Testis (tissue), 3 donors: Measurements from ENCODE around the gene SMG9. TPM values are rescaled to one million over a fixed set of nuclear protein-coding genes. Genes with fewer than 3 reads are reported as not detected.

Experiments used
- DNase-seq: peaks from one replicate; pipeline ENCODE4 v3.0.0-alpha.2; 2019
- H3K27ac ChIP-seq, 2 donors: fragments of 200-600 bp; sonication (generic); one replicate each; pipeline ENCODE4 v1.5.1; 2019
- H3K27me3 ChIP-seq: fragments of 200-600 bp; sonication (generic); one replicate; pipeline ENCODE4 v1.5.1; 2019
- H3K36me3 ChIP-seq: fragments of 200-600 bp; sonication (generic); one replicate; pipeline ENCODE4 v1.5.1; 2017; ENCODE audit warnings: low read depth; ENCODE audit errors: missing control alignments
- H3K4me1 ChIP-seq: fragments of 200-600 bp; sonication (generic); one replicate; pipeline ENCODE4 v1.5.1; 2019
- H3K4me3 ChIP-seq, 2 donors: fragments of 200-600 bp; sonication (generic); one replicate each; pipeline ENCODE4 v1.5.1; 2017 to 2019
- H3K9me3 ChIP-seq: fragments of 200-600 bp; sonication (generic); one replicate; pipeline ENCODE4 v1.5.1; 2017
- POLR2A ChIP-seq: fragments of 450-650 bp; IDR thresholded peaks from one replicate; pipeline ENCODE4 v1.6.1; 2017; ENCODE audit warnings: antibody characterized with exemption, mild to moderate bottlenecking, moderate library complexity
- WGBS, 2 donors: methylation state at CpG; one replicate each; pipeline ENCODE4 v1.1.5; 2018; 5-methylcytosine and 5-hydroxymethylcytosine counted together
- intact Hi-C: fragments of 100-400 bp; cut with DNase I; formaldehyde crosslinking; loops from one replicate; pipeline ENCODE4 v1.15.1; 2023; ENCODE audit warnings: low total_unique reads
- polyA plus RNA-seq: library from polyadenylated mRNA; stranded (reverse); fragments of 350-450 nt; fragmentation: Illumina TruSeq; extraction: RNeasy Lipid Tissue Mini Kit (QIAGEN cat#74804); gene quantifications from one replicate; pipeline ENCODE4 v1.2.3, GENCODE V29; 2014; ENCODE audit warnings: low read depth, low replicate concordance; ENCODE audit not compliant: insufficient read depth
- total RNA-seq, 2 donors: library from RNA; depleted of rRNA; stranded (reverse); fragments of >200 nt; gene quantifications; one replicate each; pipeline ENCODE4 v1.2.3, GENCODE V29; 2016
- TF ChIP-seq, protein P1 (sequence below), 3 experiments: fragments of 450-650 bp in 2 of 3; fragments of 200-600 bp in 1 of 3; sonication (generic) in 1 of 3; IDR thresholded peaks; one replicate each; pipeline ENCODE4 v1.5.1; 2016 to 2019; ENCODE audit warnings: antibody characterized with exemption in 3 of 3, mild to moderate bottlenecking in 2 of 3, moderate library complexity in 1 of 3

Gene SMG9
- total and polyA plus RNA-seq, 3 donors from 2014 or later, result 65.0 to 144 (median 76.8) TPM

DNA sequence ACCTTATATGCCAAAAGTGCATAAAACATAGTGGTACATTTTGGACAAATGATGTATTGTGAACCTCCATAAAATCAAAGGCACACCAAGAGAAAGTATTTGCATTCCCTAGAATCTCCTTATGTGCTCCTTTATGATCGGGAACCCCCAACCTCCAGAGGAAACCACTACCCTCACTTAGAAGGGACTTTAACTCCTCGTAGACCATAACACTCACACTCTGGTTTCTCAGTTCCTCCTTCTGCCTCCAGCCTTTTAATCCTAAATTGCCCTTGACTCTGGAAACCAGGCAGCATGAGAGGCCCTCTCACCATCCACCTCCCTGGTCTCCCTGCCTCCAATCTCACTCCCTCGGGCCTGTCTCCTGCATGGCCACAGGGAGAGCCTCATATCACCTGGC lies 35.8 kb upstream of the SMG9 start:
- Histone ChIP-seq H3K9me3 (no peaks in the 10 kb centered on the region), H3K27ac (no peak overlapping the region), H3K27me3 (no peaks in the 10 kb centered on the region), H3K4me1 (no peaks in the 10 kb centered on the region), H3K36me3 (no peaks in the 10 kb centered on the region), H3K4me3 (no peak overlapping the region)
- DNase-seq, result no peak
- WGBS, 2 donors, result 33 to 51% methylated on average over 3 of the region's 3 CpGs
- no peak for TF ChIP-seq POLR2A
- TF ChIP-seq, protein P1, sequence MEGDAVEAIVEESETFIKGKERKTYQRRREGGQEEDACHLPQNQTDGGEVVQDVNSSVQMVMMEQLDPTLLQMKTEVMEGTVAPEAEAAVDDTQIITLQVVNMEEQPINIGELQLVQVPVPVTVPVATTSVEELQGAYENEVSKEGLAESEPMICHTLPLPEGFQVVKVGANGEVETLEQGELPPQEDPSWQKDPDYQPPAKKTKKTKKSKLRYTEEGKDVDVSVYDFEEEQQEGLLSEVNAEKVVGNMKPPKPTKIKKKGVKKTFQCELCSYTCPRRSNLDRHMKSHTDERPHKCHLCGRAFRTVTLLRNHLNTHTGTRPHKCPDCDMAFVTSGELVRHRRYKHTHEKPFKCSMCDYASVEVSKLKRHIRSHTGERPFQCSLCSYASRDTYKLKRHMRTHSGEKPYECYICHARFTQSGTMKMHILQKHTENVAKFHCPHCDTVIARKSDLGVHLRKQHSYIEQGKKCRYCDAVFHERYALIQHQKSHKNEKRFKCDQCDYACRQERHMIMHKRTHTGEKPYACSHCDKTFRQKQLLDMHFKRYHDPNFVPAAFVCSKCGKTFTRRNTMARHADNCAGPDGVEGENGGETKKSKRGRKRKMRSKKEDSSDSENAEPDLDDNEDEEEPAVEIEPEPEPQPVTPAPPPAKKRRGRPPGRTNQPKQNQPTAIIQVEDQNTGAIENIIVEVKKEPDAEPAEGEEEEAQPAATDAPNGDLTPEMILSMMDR (IDR thresholded peaks at IDR 0.05), result no peak
- intact Hi-C loops, result no loop called here

DNA sequence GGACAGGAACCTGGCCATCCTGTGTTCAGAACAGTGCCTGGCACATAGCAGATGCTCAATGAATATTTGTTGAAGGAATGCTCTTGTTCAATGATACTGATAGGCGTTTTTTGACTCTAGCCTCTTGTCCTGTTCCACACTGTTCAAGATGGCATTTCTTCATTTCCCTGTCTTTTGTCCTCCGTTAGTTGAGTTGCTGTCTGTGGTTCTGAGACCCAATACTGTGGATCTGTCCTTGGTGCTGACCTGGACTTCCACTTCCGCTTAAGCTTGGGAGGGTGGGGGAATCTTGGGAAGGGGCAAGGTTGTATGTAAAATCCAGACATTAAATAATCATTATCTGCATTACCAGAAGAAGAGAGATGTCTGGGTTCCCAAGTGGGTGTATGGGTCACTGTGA lies 34.3 kb upstream of the SMG9 start:
- 11 to 13% methylated on average over 3 of the region's 3 CpGs for WGBS, 2 donors
- intact Hi-C loops, result no loop called here
- no peak overlapping the region for H3K27ac ChIP-seq
- no peaks in the 10 kb centered on the region for H3K4me1 ChIP-seq
- no peaks in the 10 kb centered on the region for H3K27me3 ChIP-seq
- TF ChIP-seq POLR2A, result no peak
- TF ChIP-seq, protein P1 (IDR thresholded peaks at IDR 0.05), result no peak
- no peak overlapping the region for H3K4me3 ChIP-seq
- no peaks in the 10 kb centered on the region for H3K9me3 ChIP-seq
- no peaks in the 10 kb centered on the region for H3K36me3 ChIP-seq
- peak; percentile 23 for DNase-seq

DNA sequence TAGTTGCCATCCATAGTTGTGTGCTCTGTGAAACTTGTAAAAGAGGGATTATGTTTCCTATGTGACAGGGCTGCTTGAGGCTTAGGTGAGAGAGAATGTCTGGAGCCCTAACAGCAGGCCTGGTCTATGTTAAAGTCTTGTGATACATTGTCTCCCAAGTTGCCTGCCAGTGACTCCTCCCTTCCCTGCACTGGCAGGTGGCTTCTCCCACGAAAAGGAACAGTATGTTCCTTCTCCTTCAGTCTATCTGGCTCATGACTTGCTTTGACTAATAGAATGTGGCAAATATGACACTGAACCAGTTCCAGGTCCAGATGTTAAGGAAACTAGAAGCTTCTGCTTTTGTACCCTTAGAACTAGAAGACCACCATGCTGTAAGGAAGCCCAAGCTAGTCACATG lies 31.9 kb upstream of the SMG9 start:
- Histone ChIP-seq H3K4me1 (no peaks in the 10 kb centered on the region), H3K36me3 (no peaks in the 10 kb centered on the region), H3K4me3 (no peak overlapping the region), H3K27me3 (no peaks in the 10 kb centered on the region), H3K27ac (no peak overlapping the region), H3K9me3 (no peaks in the 10 kb centered on the region)
- intact Hi-C loops, result no loop called here
- no peak for DNase-seq
- no peak for TF ChIP-seq POLR2A
- TF ChIP-seq, protein P1 (IDR thresholded peaks at IDR 0.05), result no peak
- 24 to 40% methylated on average over 1 of the region's 1 CpG for WGBS, 2 donors

DNA sequence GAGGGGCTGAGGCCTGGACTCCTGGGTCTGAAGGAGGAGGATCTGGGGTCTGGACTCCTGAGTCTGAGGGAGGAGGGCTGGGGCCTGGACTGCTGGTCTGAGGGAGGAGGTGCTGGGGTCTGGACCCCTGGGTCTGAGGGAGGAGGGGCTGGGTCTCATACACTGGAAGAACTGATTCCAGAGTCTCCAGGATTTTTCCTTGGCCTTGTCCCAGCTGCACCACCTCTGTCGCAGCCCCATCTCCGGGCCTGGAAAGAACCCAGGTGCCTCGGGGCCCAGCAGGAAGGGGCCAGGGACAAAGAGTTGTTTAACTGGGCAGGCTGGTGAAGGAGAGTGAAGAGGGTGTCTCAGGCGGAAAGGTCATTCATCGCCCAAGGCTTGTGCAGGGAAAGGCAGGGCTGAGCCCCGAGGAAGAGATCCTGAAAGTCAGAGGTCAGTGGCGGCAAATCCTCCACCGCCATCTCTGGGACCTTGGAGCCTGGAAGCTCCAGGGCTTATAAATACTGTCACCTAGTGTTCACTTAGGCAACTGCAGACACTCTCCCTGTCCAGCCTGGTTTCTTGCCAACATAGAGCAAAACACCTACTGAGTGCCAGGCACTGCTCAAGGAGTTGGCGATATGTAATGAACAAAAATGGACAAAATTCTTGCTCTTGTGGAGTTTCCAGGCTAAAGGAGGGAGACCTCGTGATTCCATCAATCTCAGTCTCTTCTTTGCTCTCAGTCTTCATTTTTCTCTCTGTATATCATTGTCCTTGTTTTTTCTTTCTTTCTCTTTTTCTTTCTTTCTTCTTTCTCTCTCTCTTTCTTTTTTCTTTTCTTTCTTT lies 30.4 kb upstream of the SMG9 start:
- Histone ChIP-seq H3K9me3 (no peaks in the 10 kb centered on the region), H3K27ac (no peak overlapping the region), H3K27me3 (no peaks in the 10 kb centered on the region), H3K36me3 (no peaks in the 10 kb centered on the region), H3K4me1 (no peaks in the 10 kb centered on the region), H3K4me3 (no peak overlapping the region)
- intact Hi-C loops, result loop anchor here (5.0 kb wide), 1 partner anchor 38 kb away; no protein-coding TSS in a partner anchor
- WGBS, 2 donors, result 24 to 30% methylated on average over 7 to 10 of the region's 10 CpGs
- peak; percentile 42 for DNase-seq
- TF ChIP-seq, protein P1 (IDR thresholded peaks at IDR 0.05), result peak; percentile 54 to 91 (median 84)
- no peak for TF ChIP-seq POLR2A
